ENCODE measurements around the gene SETD1B. TPM values are rescaled to one million over a fixed set of nuclear protein-coding genes. Genes with fewer than 3 reads are reported as not detected.

The SETD1B gene
- total RNA-seq, 1 donor from 2014 or later = 2.1 TPM

DNA sequence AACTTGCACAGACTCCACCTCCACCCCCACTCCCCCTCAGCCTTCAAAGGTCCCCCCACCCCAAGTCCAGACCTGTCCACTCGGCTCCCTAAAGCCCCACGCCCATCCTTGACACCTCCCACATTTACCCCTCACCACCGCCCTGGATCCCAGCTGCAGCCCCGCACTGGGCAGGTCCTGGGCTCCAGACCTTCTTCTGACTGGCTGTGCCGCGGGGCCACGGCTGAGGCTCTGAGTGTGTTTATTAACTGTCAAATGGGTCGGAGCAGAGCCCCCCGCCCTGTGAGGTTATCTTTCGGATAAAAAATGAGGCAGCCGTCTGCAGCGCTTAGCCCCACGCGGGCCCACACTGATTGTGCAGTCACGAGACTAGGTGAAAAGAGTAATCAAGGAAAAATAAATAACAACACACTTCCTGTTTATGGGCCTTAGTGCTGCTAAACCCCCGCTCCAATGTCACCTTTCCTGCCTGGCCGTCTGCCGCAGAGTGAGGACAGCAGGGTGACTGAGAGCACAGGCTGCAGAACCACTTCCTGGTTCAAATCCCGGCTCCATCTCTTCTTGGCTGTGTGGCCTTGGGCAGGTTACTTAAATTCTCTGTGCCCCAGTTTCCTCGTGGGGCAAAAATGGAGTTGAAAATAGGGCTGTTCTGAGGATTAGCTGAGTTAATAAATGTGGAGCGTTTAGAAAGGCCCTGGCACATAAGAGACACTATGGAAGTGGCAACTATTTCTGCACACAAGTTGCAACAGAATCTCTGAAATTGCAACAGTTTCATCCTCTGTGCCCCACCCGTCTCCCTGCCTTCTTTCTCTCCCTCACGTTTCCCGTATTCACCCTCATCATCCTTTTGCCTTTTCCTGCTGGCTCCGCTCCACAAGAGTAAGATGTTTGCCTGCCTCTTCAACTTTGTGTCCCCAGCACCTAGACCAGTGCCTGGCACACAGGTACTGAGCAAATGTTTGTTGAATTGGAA is 9.4 kb downstream of the SETD1B start:
- no peak overlapping the region for H3K27ac ChIP-seq (ENCODE audit: low read depth, low read length)
- H3K9me3 ChIP-seq (ENCODE audit: control insufficient read depth in 3 of 3, low read length in 3 of 3) = no peaks in the 10 kb centered on the region
- H3K9ac ChIP-seq (ENCODE audit: low read depth in 1 of 3, low read length in 3 of 3) = peak overlapping the region in 1 of 3 donors; percentile 86
- peaks cover 53 to 64% (median 60%) of the 10 kb centered on the region in 3 donors for H3K36me3 ChIP-seq (ENCODE audit: control insufficient read depth in 3 of 3, insufficient read depth in 3 of 3, low read length in 3 of 3)
- no peaks in the 10 kb centered on the region for H3K27me3 ChIP-seq (ENCODE audit: control insufficient read depth in 3 of 3, insufficient read depth in 3 of 3, low read length in 3 of 3)
- peaks cover 30 to 37% (median 30%) of the 10 kb centered on the region in 3 donors for H3K4me1 ChIP-seq (ENCODE audit: control insufficient read depth in 3 of 3, insufficient read depth in 3 of 3, low read length in 3 of 3)
- H3K4me3 ChIP-seq (ENCODE audit: low read length in 3 of 3) = peak overlapping the region; percentile 76 to 86 (median 79)

DNA sequence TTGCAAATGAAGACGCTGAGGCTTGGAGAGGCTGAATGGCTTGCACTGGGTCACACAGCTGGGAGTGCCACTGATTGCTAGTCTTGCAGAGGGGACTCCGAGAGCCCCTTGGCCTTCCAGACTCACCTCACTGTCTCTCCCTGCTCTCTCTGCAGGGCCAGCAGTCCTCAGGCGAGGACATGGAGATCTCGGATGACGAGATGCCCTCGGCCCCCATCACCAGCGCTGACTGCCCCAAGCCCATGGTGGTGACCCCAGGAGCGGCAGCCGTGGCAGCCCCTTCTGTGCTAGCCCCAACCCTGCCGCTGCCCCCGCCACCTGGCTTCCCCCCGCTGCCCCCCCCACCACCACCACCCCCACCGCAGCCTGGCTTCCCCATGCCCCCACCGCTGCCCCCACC is 10.1 kb downstream of the SETD1B start:
- Histone ChIP-seq H3K4me1 (ENCODE audit: control insufficient read depth in 3 of 3, insufficient read depth in 3 of 3, low read length in 3 of 3) (peaks cover 30 to 37% (median 30%) of the 10 kb centered on the region in 3 donors), H3K36me3 (ENCODE audit: control insufficient read depth in 3 of 3, insufficient read depth in 3 of 3, low read length in 3 of 3) (peaks cover 50 to 59% (median 56%) of the 10 kb centered on the region in 3 donors), H3K4me3 (ENCODE audit: low read length in 3 of 3) (no peak overlapping the region), H3K9ac (ENCODE audit: low read depth in 1 of 3, low read length in 3 of 3) (no peak overlapping the region), H3K27ac (ENCODE audit: low read depth, low read length) (no peak overlapping the region), H3K27me3 (ENCODE audit: control insufficient read depth in 3 of 3, insufficient read depth in 3 of 3, low read length in 3 of 3) (no peaks in the 10 kb centered on the region), H3K9me3 (ENCODE audit: control insufficient read depth in 3 of 3, low read length in 3 of 3) (no peaks in the 10 kb centered on the region)

DNA sequence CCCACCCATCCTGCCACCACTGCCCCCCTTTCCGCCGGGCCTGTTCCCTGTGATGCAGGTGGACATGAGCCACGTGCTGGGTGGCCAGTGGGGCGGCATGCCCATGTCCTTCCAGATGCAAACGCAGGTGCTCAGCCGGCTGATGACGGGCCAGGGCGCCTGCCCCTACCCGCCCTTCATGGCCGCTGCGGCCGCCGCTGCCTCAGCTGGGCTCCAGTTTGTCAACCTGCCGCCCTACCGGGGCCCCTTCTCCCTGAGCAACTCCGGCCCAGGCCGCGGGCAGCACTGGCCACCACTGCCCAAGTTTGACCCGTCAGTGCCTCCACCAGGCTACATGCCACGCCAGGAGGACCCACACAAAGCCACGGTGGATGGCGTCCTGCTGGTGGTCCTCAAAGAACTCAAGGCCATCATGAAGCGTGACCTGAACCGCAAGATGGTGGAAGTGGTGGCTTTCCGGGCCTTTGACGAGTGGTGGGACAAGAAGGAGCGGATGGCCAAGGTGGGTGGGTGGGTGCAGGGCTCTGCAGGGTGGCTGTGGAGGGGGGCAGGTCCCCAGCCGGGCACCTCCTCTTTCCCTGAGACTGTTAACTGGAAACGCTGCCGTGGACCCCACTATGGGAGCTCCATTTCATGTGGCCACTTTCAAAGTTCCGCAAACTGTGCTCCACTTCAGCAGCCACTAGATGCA is 10.8 kb downstream of the SETD1B start:
- no peak overlapping the region for H3K9ac ChIP-seq (ENCODE audit: low read depth in 1 of 3, low read length in 3 of 3)
- no peaks in the 10 kb centered on the region for H3K9me3 ChIP-seq (ENCODE audit: control insufficient read depth in 3 of 3, low read length in 3 of 3)
- no peaks in the 10 kb centered on the region for H3K27me3 ChIP-seq (ENCODE audit: control insufficient read depth in 3 of 3, insufficient read depth in 3 of 3, low read length in 3 of 3)
- no peak overlapping the region for H3K4me3 ChIP-seq (ENCODE audit: low read length in 3 of 3)
- peaks cover 30 to 37% (median 30%) of the 10 kb centered on the region in 3 donors for H3K4me1 ChIP-seq (ENCODE audit: control insufficient read depth in 3 of 3, insufficient read depth in 3 of 3, low read length in 3 of 3)
- H3K27ac ChIP-seq (ENCODE audit: low read depth, low read length) = no peak overlapping the region
- H3K36me3 ChIP-seq (ENCODE audit: control insufficient read depth in 3 of 3, insufficient read depth in 3 of 3, low read length in 3 of 3) = peaks cover 52 to 58% (median 57%) of the 10 kb centered on the region in 3 donors

DNA sequence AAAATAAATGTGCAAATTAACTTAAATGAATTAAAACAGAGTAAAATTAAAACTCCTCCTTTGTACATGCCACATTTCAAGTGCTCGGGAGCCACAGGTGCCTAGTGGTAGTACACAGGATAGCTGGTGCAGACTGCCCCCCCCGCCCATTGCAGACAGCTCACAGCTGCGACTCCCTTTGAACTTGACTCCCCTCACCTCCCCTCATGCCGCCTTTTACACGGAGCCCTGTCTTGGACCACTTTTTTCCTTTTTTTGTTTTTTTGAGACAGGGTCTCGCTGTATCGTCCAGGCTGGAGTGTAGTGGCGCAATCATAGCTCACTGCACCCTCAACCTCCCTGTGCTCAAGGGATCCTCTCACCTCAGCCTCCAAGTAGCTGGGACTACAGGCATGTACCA is 11.5 kb downstream of the SETD1B start:
- H3K27me3 ChIP-seq (ENCODE audit: control insufficient read depth in 3 of 3, insufficient read depth in 3 of 3, low read length in 3 of 3) = no peaks in the 10 kb centered on the region
- no peak overlapping the region for H3K27ac ChIP-seq (ENCODE audit: low read depth, low read length)
- no peaks in the 10 kb centered on the region for H3K9me3 ChIP-seq (ENCODE audit: control insufficient read depth in 3 of 3, low read length in 3 of 3)
- H3K4me1 ChIP-seq (ENCODE audit: control insufficient read depth in 3 of 3, insufficient read depth in 3 of 3, low read length in 3 of 3) = peaks cover 30 to 36% (median 30%) of the 10 kb centered on the region in 3 donors
- no peak overlapping the region for H3K9ac ChIP-seq (ENCODE audit: low read depth in 1 of 3, low read length in 3 of 3)
- H3K4me3 ChIP-seq (ENCODE audit: low read length in 3 of 3) = no peak overlapping the region
- peaks cover 55 to 58% (median 58%) of the 10 kb centered on the region in 3 donors for H3K36me3 ChIP-seq (ENCODE audit: control insufficient read depth in 3 of 3, insufficient read depth in 3 of 3, low read length in 3 of 3)

DNA sequence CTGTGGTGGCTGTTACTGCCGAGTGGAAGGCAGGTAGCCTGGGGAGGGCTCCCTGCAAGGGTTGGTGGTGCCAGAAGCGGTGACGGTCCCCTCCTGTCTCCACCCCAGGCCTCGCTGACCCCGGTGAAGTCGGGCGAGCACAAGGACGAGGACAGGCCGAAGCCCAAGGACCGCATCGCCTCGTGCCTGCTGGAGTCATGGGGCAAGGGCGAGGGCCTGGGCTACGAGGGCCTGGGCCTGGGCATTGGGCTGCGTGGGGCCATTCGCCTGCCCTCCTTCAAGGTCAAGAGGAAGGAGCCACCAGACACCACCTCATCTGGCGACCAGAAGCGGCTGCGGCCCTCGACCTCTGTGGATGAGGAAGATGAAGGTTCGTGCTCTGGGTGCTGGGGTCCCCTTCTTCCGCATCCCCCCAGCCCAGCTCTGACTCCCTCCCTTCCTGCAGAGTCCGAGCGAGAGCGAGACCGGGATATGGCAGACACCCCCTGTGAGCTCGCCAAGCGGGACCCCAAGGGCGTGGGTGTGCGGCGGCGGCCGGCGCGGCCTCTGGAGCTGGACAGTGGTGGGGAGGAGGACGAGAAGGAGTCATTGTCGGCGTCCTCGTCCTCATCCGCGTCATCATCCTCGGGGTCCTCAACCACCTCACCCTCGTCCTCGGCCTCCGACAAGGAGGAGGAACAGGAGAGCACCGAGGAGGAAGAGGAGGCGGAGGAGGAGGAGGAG is 13.3 kb downstream of the SETD1B start:
- Histone ChIP-seq H3K27ac (ENCODE audit: low read depth, low read length) (no peak overlapping the region), H3K27me3 (ENCODE audit: control insufficient read depth in 3 of 3, insufficient read depth in 3 of 3, low read length in 3 of 3) (no peaks in the 10 kb centered on the region), H3K4me1 (ENCODE audit: control insufficient read depth in 3 of 3, insufficient read depth in 3 of 3, low read length in 3 of 3) (peaks cover 13 to 19% (median 14%) of the 10 kb centered on the region in 3 donors), H3K4me3 (ENCODE audit: low read length in 3 of 3) (no peak overlapping the region), H3K9me3 (ENCODE audit: control insufficient read depth in 3 of 3, low read length in 3 of 3) (no peaks in the 10 kb centered on the region), H3K36me3 (ENCODE audit: control insufficient read depth in 3 of 3, insufficient read depth in 3 of 3, low read length in 3 of 3) (peaks cover 51 to 60% (median 53%) of the 10 kb centered on the region in 3 donors), H3K9ac (ENCODE audit: low read depth in 1 of 3, low read length in 3 of 3) (no peak overlapping the region)

DNA sequence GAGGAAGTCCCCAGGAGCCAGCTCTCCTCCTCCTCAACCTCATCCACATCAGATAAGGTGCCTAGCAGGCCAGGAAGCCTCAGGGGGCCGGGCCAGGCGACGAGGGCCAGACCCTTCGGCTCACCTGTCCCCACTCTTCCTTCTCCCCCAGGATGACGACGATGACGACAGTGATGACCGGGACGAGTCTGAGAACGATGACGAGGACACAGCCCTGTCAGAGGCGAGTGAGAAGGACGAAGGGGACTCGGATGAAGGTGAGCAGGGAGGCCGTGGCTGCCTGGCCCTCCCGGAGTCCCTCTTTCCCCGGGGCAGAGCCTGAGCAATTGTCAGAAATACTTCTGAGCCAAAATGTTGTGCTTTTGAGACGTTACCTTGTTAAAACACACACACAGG is 13.8 kb downstream of the SETD1B start:
- H3K27ac ChIP-seq (ENCODE audit: low read depth, low read length) = no peak overlapping the region
- peaks cover 55 to 65% (median 59%) of the 10 kb centered on the region in 3 donors for H3K36me3 ChIP-seq (ENCODE audit: control insufficient read depth in 3 of 3, insufficient read depth in 3 of 3, low read length in 3 of 3)
- no peak overlapping the region for H3K4me3 ChIP-seq (ENCODE audit: low read length in 3 of 3)
- peaks cover 8 to 14% (median 8%) of the 10 kb centered on the region in 3 donors for H3K4me1 ChIP-seq (ENCODE audit: control insufficient read depth in 3 of 3, insufficient read depth in 3 of 3, low read length in 3 of 3)
- H3K9ac ChIP-seq (ENCODE audit: low read depth in 1 of 3, low read length in 3 of 3) = no peak overlapping the region
- H3K27me3 ChIP-seq (ENCODE audit: control insufficient read depth in 3 of 3, insufficient read depth in 3 of 3, low read length in 3 of 3) = no peaks in the 10 kb centered on the region
- no peaks in the 10 kb centered on the region for H3K9me3 ChIP-seq (ENCODE audit: control insufficient read depth in 3 of 3, low read length in 3 of 3)

DNA sequence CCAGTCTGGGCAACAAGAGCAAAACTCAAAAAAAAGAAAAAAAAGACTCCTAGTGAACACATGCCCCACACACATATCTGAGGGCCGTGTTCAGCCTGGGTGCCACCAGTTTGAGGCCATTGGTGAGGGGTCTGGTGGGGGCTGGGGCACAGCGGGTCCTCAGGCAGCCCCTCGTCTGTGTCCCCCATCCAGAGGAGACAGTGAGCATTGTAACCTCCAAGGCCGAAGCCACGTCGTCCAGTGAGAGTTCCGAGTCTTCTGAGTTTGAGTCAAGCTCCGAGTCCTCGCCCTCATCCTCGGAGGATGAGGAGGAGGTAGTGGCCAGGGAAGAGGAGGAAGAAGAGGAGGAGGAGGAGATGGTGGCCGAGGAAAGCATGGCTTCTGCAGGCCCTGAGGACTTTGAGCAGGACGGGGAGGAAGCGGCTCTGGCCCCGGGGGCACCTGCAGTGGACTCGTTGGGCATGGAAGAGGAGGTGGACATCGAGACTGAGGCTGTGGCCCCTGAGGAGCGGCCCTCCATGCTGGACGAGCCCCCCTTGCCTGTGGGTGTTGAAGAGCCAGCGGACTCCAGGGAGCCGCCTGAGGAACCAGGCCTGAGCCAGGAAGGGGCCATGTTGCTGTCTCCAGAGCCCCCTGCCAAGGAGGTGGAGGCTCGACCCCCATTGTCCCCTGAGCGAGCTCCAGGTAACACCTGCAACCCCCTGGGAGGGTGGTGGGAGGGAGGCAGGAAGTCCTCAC is 15.6 kb downstream of the SETD1B start:
- Histone ChIP-seq H3K4me1 (ENCODE audit: control insufficient read depth in 3 of 3, insufficient read depth in 3 of 3, low read length in 3 of 3) (no peaks in the 10 kb centered on the region), H3K27ac (ENCODE audit: low read depth, low read length) (no peak overlapping the region), H3K4me3 (ENCODE audit: low read length in 3 of 3) (no peak overlapping the region), H3K9me3 (ENCODE audit: control insufficient read depth in 3 of 3, low read length in 3 of 3) (no peaks in the 10 kb centered on the region), H3K9ac (ENCODE audit: low read depth in 1 of 3, low read length in 3 of 3) (no peak overlapping the region), H3K36me3 (ENCODE audit: control insufficient read depth in 3 of 3, insufficient read depth in 3 of 3, low read length in 3 of 3) (peaks cover 60 to 71% (median 63%) of the 10 kb centered on the region in 3 donors), H3K27me3 (ENCODE audit: control insufficient read depth in 3 of 3, insufficient read depth in 3 of 3, low read length in 3 of 3) (no peaks in the 10 kb centered on the region)

GRCh38 chr12:121820056-121820455 is 16.2 kb downstream of the SETD1B start:
- no peak overlapping the region for H3K27ac ChIP-seq (ENCODE audit: low read depth, low read length)
- no peak overlapping the region for H3K9ac ChIP-seq (ENCODE audit: low read depth in 1 of 3, low read length in 3 of 3)
- no peak overlapping the region for H3K4me3 ChIP-seq (ENCODE audit: low read length in 3 of 3)
- H3K36me3 ChIP-seq (ENCODE audit: control insufficient read depth in 3 of 3, insufficient read depth in 3 of 3, low read length in 3 of 3) = peaks cover 55 to 70% (median 61%) of the 10 kb centered on the region in 3 donors
- H3K9me3 ChIP-seq (ENCODE audit: control insufficient read depth in 3 of 3, low read length in 3 of 3) = no peaks in the 10 kb centered on the region
- H3K4me1 ChIP-seq (ENCODE audit: control insufficient read depth in 3 of 3, insufficient read depth in 3 of 3, low read length in 3 of 3) = no peaks in the 10 kb centered on the region
- no peaks in the 10 kb centered on the region for H3K27me3 ChIP-seq (ENCODE audit: control insufficient read depth in 3 of 3, insufficient read depth in 3 of 3, low read length in 3 of 3)

DNA sequence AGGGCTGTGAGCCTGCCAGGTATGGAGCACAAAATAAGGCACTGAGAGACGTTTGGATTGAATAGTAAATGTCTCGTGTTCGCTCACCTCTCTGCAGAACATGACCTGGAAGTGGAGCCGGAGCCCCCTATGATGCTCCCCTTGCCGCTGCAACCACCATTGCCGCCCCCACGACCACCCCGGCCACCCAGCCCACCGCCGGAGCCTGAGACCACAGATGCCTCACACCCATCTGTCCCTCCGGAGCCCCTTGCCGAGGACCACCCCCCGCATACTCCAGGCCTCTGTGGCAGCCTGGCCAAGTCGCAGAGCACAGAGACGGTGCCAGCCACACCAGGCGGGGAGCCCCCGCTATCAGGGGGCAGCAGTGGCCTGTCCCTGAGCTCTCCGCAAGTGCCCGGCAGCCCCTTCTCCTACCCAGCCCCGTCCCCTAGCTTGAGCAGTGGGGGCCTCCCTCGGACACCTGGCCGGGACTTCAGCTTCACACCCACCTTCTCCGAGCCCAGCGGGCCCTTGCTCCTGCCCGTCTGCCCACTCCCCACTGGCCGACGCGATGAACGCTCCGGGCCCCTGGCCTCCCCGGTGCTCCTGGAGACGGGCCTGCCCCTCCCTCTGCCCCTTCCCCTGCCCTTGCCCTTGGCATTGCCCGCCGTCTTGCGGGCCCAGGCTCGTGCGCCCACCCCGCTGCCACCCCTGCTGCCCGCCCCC is 18.7 kb downstream of the SETD1B start:
- Histone ChIP-seq H3K4me3 (ENCODE audit: low read length in 3 of 3) (no peak overlapping the region), H3K4me1 (ENCODE audit: control insufficient read depth in 3 of 3, insufficient read depth in 3 of 3, low read length in 3 of 3) (no peaks in the 10 kb centered on the region), H3K36me3 (ENCODE audit: control insufficient read depth in 3 of 3, insufficient read depth in 3 of 3, low read length in 3 of 3) (peaks cover 56 to 65% (median 59%) of the 10 kb centered on the region in 3 donors)

More for the DNA sequence above, 18.7 kb downstream of the SETD1B start:
- H3K9me3 ChIP-seq (ENCODE audit: control insufficient read depth in 3 of 3, low read length in 3 of 3) = no peaks in the 10 kb centered on the region
- no peak overlapping the region for H3K9ac ChIP-seq (ENCODE audit: low read depth in 1 of 3, low read length in 3 of 3)
- no peak overlapping the region for H3K27ac ChIP-seq (ENCODE audit: low read depth, low read length)
- no peaks in the 10 kb centered on the region for H3K27me3 ChIP-seq (ENCODE audit: control insufficient read depth in 3 of 3, insufficient read depth in 3 of 3, low read length in 3 of 3)
